Measurements from ENCODE around the gene GRIPAP1.

The GRIPAP1 gene

GRCh38 chrX:49037883-49038475, 35.9 kb upstream of the GRIPAP1 start:
- H3K9me3 ChIP-seq (ENCODE audit: control insufficient read depth in 5 of 5, low read length in 5 of 5), result no peaks in the 10 kb centered on the region
- peaks cover 0 to 38% (median 34%) of the 10 kb centered on the region in 5 donors for H3K4me1 ChIP-seq (ENCODE audit: control insufficient read depth in 5 of 5, insufficient read depth in 5 of 5, low read length in 5 of 5)
- H3K27ac ChIP-seq (ENCODE audit: low read depth, low read length), result peak overlapping the region; percentile 98
- no peak overlapping the region for H3K4me3 ChIP-seq (ENCODE audit: low read depth in 1 of 5, low read length in 5 of 5)
- peaks cover 0 to 7% (median 3%) of the 10 kb centered on the region in 5 donors for H3K27me3 ChIP-seq (ENCODE audit: control insufficient read depth in 5 of 5, insufficient read depth in 4 of 5, low read length in 5 of 5)
- peaks cover 0 to 50% (median 41%) of the 10 kb centered on the region in 5 donors for H3K36me3 ChIP-seq (ENCODE audit: control insufficient read depth in 5 of 5, insufficient read depth in 5 of 5, low read length in 5 of 5)
- no peak overlapping the region for H3K9ac ChIP-seq (ENCODE audit: low read length in 5 of 5)

DNA sequence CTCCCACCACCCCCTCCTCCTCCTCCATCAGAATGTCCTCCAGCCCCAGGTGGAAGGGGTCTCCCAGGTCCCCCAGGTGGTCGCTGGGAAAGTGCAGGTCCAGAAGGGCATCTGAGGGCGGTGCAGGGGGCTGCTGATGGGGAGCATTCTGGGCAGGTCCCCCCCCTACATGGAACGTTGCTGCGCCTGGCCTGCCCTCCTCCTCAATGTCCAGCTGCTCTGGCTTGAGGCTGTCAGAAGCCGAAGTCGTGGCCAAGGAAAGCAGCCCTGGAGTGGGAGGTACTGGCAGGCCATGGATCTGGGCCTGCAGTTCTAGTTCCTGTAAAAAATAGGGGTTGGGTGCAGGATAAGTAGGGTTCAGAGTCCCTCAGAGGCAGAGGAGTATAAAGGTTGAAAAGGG, 28.2 kb upstream of the GRIPAP1 start:
- Histone ChIP-seq H3K27ac (ENCODE audit: low read depth, low read length) (no peak overlapping the region), H3K4me3 (ENCODE audit: low read depth in 1 of 5, low read length in 5 of 5) (no peak overlapping the region), H3K36me3 (ENCODE audit: control insufficient read depth in 5 of 5, insufficient read depth in 5 of 5, low read length in 5 of 5) (peaks cover 0 to 46% (median 41%) of the 10 kb centered on the region in 5 donors), H3K4me1 (ENCODE audit: control insufficient read depth in 5 of 5, insufficient read depth in 5 of 5, low read length in 5 of 5) (peaks cover 0 to 22% (median 6%) of the 10 kb centered on the region in 5 donors), H3K27me3 (ENCODE audit: control insufficient read depth in 5 of 5, insufficient read depth in 4 of 5, low read length in 5 of 5) (peaks cover 0 to 11% (median 2%) of the 10 kb centered on the region in 5 donors), H3K9me3 (ENCODE audit: control insufficient read depth in 5 of 5, low read length in 5 of 5) (no peaks in the 10 kb centered on the region), H3K9ac (ENCODE audit: low read length in 5 of 5) (no peak overlapping the region)

- H3K27me3 ChIP-seq (ENCODE audit: control insufficient read depth in 5 of 5, insufficient read depth in 4 of 5, low read length in 5 of 5), result peaks cover 0 to 11% (median 2%) of the 10 kb centered on the region in 5 donors
- peaks cover 0 to 21% (median 6%) of the 10 kb centered on the region in 5 donors for H3K4me1 ChIP-seq (ENCODE audit: control insufficient read depth in 5 of 5, insufficient read depth in 5 of 5, low read length in 5 of 5)
- no peak overlapping the region for H3K9ac ChIP-seq (ENCODE audit: low read length in 5 of 5)
- H3K4me3 ChIP-seq (ENCODE audit: low read depth in 1 of 5, low read length in 5 of 5), result no peak overlapping the region
- H3K9me3 ChIP-seq (ENCODE audit: control insufficient read depth in 5 of 5, low read length in 5 of 5), result no peaks in the 10 kb centered on the region
- peaks cover 0 to 46% (median 41%) of the 10 kb centered on the region in 5 donors for H3K36me3 ChIP-seq (ENCODE audit: control insufficient read depth in 5 of 5, insufficient read depth in 5 of 5, low read length in 5 of 5)
- no peak overlapping the region for H3K27ac ChIP-seq (ENCODE audit: low read depth, low read length)
These were observed 27.8 kb upstream of the GRIPAP1 start for GRCh38 chrX:49029876-49030275.

GRCh38 chrX:49019599-49020249, 17.7 kb upstream of the GRIPAP1 start:
- no peak overlapping the region for H3K4me3 ChIP-seq (ENCODE audit: low read depth in 1 of 5, low read length in 5 of 5)
- peaks cover 0 to 4% (median 0%) of the 10 kb centered on the region in 5 donors for H3K36me3 ChIP-seq (ENCODE audit: control insufficient read depth in 5 of 5, insufficient read depth in 5 of 5, low read length in 5 of 5)
- no peak overlapping the region for H3K9ac ChIP-seq (ENCODE audit: low read length in 5 of 5)
- no peak overlapping the region for H3K27ac ChIP-seq (ENCODE audit: low read depth, low read length)
- H3K4me1 ChIP-seq (ENCODE audit: control insufficient read depth in 5 of 5, insufficient read depth in 5 of 5, low read length in 5 of 5), result peaks cover 0 to 7% (median 0%) of the 10 kb centered on the region in 5 donors
- H3K27me3 ChIP-seq (ENCODE audit: control insufficient read depth in 5 of 5, insufficient read depth in 4 of 5, low read length in 5 of 5), result peaks cover 0 to 2% (median 0%) of the 10 kb centered on the region in 5 donors
- peaks cover 0 to 2% (median 0%) of the 10 kb centered on the region in 5 donors for H3K9me3 ChIP-seq (ENCODE audit: control insufficient read depth in 5 of 5, low read length in 5 of 5)

DNA sequence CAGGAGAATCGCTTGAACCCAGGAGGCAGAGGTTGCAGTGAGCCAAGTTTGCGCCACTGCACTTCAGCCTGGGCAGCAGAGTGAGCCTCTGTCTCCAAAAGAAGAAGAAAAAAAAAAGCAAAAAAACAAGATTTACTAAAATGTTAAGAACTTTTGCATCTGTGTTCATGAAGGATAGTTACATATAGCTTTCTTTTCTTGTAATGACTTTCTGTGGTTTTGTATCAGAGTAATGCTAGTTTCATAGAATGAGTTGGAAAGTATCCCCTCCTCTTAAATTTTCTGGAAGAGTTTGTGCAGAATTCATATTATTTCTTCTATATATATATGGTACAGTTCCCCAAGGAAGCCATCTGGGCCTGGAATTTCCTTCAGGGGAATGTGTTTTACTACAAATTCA, 17.0 kb upstream of the GRIPAP1 start:
- Histone ChIP-seq H3K4me1 (ENCODE audit: control insufficient read depth in 5 of 5, insufficient read depth in 5 of 5, low read length in 5 of 5) (peaks cover 0 to 7% (median 0%) of the 10 kb centered on the region in 5 donors), H3K4me3 (ENCODE audit: low read depth in 1 of 5, low read length in 5 of 5) (no peak overlapping the region), H3K36me3 (ENCODE audit: control insufficient read depth in 5 of 5, insufficient read depth in 5 of 5, low read length in 5 of 5) (no peaks in the 10 kb centered on the region), H3K27ac (ENCODE audit: low read depth, low read length) (no peak overlapping the region), H3K9ac (ENCODE audit: low read length in 5 of 5) (no peak overlapping the region), H3K27me3 (ENCODE audit: control insufficient read depth in 5 of 5, insufficient read depth in 4 of 5, low read length in 5 of 5) (peaks cover 0 to 2% (median 0%) of the 10 kb centered on the region in 5 donors), H3K9me3 (ENCODE audit: control insufficient read depth in 5 of 5, low read length in 5 of 5) (no peaks in the 10 kb centered on the region)

DNA sequence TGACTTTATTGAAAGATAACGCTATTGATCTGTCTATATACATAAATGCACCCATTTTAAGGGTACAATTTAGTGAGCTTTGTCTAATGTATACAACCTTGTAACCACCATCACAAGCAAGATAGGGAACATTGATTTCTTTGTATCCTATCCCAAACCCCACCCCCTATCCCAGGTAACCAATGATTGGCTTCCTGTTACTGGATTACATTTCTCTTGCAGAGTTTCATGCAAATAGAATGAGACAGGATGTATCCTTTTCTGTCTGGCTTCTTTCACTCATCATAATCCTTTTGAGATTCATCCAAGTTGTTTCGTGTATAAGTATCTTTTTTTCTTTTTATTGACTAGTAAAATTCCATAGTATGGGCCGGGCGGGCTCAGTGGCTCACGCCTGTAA, 1.6 kb upstream of the GRIPAP1 start:
- Histone ChIP-seq H3K4me3 (ENCODE audit: low read depth in 1 of 5, low read length in 5 of 5) (no peak overlapping the region), H3K9me3 (ENCODE audit: control insufficient read depth in 5 of 5, low read length in 5 of 5) (peaks cover 0 to 7% (median 0%) of the 10 kb centered on the region in 5 donors), H3K9ac (ENCODE audit: low read length in 5 of 5) (no peak overlapping the region), H3K27me3 (ENCODE audit: control insufficient read depth in 5 of 5, insufficient read depth in 4 of 5, low read length in 5 of 5) (no peaks in the 10 kb centered on the region), H3K27ac (ENCODE audit: low read depth, low read length) (no peak overlapping the region), H3K36me3 (ENCODE audit: control insufficient read depth in 5 of 5, insufficient read depth in 5 of 5, low read length in 5 of 5) (peaks cover 0 to 6% (median under 1%) of the 10 kb centered on the region in 5 donors), H3K4me1 (ENCODE audit: control insufficient read depth in 5 of 5, insufficient read depth in 5 of 5, low read length in 5 of 5) (peaks cover 0 to 12% (median 9%) of the 10 kb centered on the region in 5 donors)

DNA sequence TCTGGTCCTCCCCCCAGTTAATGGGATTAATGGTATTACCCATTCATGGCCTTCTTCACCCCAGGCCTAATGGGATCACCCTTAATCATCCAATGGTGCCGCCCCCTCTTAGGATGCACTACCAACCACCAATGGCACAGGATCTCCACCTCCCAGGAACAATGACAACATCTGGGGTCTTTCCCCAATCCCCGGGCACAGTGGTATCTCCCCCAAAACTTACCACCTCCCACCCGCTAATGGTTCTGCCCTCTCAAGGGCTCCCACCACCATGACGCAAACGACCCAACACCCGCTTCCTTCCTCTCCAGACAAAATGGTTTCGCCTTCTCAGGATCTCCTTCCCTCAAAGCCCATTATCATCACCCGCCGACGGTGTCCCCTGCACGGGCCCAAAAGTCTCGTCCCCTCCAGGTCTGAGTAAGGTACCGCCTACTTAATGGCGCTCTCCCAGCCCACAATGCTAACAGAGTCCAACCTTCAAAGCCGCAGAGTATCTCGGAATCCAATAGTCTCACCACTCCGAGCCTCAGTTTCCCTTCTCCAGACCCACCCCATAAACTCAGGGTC, 458 bp downstream of the GRIPAP1 start:
- peaks cover 0 to 3% (median 0%) of the 10 kb centered on the region in 5 donors for H3K27me3 ChIP-seq (ENCODE audit: control insufficient read depth in 5 of 5, insufficient read depth in 4 of 5, low read length in 5 of 5)
- peak overlapping the region in 4 of 5 donors; percentile 64 to 83 (median 68) for H3K9ac ChIP-seq (ENCODE audit: low read length in 5 of 5)
- peaks cover 2 to 21% (median 13%) of the 10 kb centered on the region in 5 donors for H3K36me3 ChIP-seq (ENCODE audit: control insufficient read depth in 5 of 5, insufficient read depth in 5 of 5, low read length in 5 of 5)
- H3K27ac ChIP-seq (ENCODE audit: low read depth, low read length), result peak overlapping the region; percentile 84
- H3K9me3 ChIP-seq (ENCODE audit: control insufficient read depth in 5 of 5, low read length in 5 of 5), result peaks cover 0 to 7% (median 3%) of the 10 kb centered on the region in 5 donors
- H3K4me3 ChIP-seq (ENCODE audit: low read depth in 1 of 5, low read length in 5 of 5), result peak overlapping the region; percentile 73 to 94 (median 77)
- H3K4me1 ChIP-seq (ENCODE audit: control insufficient read depth in 5 of 5, insufficient read depth in 5 of 5, low read length in 5 of 5), result peaks cover 0 to 12% (median 9%) of the 10 kb centered on the region in 5 donors

- H3K36me3 ChIP-seq (ENCODE audit: control insufficient read depth in 5 of 5, insufficient read depth in 5 of 5, low read length in 5 of 5), result peaks cover 2 to 27% (median 16%) of the 10 kb centered on the region in 5 donors
- peaks cover 0 to 7% (median 3%) of the 10 kb centered on the region in 5 donors for H3K9me3 ChIP-seq (ENCODE audit: control insufficient read depth in 5 of 5, low read length in 5 of 5)
- H3K9ac ChIP-seq (ENCODE audit: low read length in 5 of 5), result no peak overlapping the region
- H3K4me1 ChIP-seq (ENCODE audit: control insufficient read depth in 5 of 5, insufficient read depth in 5 of 5, low read length in 5 of 5), result peaks cover 0 to 12% (median 9%) of the 10 kb centered on the region in 5 donors
- peaks cover 0 to 3% (median 0%) of the 10 kb centered on the region in 5 donors for H3K27me3 ChIP-seq (ENCODE audit: control insufficient read depth in 5 of 5, insufficient read depth in 4 of 5, low read length in 5 of 5)
- H3K4me3 ChIP-seq (ENCODE audit: low read depth in 1 of 5, low read length in 5 of 5), result peak overlapping the region in 2 of 5 donors; percentile 19 to 25
- H3K27ac ChIP-seq (ENCODE audit: low read depth, low read length), result no peak overlapping the region
These were observed 1.4 kb downstream of the GRIPAP1 start for GRCh38 chrX:49000636-49001035.

DNA sequence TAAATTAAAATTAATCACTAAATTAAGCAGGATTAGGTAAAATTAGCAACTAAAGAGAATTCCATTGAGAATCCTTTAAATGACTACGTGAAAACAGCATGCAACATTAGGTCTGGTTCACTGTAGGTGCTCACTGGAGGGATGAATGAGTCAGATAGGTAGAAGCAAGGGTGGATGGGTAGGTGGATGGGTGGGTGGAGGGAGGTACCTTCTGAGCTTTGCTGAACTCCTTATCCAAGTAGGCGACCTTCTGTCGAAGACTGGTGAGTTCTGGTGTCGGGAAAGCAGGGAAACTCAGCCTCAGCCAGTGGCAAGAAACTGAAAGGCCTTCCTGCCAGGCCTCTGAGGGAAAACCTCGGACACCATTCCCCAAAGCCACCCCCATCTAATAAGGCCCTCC, 3.0 kb downstream of the GRIPAP1 start:
- H3K36me3 ChIP-seq (ENCODE audit: control insufficient read depth in 5 of 5, insufficient read depth in 5 of 5, low read length in 5 of 5), result peaks cover 2 to 32% (median 19%) of the 10 kb centered on the region in 5 donors
- H3K9ac ChIP-seq (ENCODE audit: low read length in 5 of 5), result no peak overlapping the region
- H3K9me3 ChIP-seq (ENCODE audit: control insufficient read depth in 5 of 5, low read length in 5 of 5), result peaks cover 0 to 7% (median 3%) of the 10 kb centered on the region in 5 donors
- H3K27me3 ChIP-seq (ENCODE audit: control insufficient read depth in 5 of 5, insufficient read depth in 4 of 5, low read length in 5 of 5), result peaks cover 0 to 3% (median 0%) of the 10 kb centered on the region in 5 donors
- H3K4me3 ChIP-seq (ENCODE audit: low read depth in 1 of 5, low read length in 5 of 5), result no peak overlapping the region
- H3K27ac ChIP-seq (ENCODE audit: low read depth, low read length), result no peak overlapping the region
- peaks cover 0 to 12% (median 9%) of the 10 kb centered on the region in 5 donors for H3K4me1 ChIP-seq (ENCODE audit: control insufficient read depth in 5 of 5, insufficient read depth in 5 of 5, low read length in 5 of 5)

DNA sequence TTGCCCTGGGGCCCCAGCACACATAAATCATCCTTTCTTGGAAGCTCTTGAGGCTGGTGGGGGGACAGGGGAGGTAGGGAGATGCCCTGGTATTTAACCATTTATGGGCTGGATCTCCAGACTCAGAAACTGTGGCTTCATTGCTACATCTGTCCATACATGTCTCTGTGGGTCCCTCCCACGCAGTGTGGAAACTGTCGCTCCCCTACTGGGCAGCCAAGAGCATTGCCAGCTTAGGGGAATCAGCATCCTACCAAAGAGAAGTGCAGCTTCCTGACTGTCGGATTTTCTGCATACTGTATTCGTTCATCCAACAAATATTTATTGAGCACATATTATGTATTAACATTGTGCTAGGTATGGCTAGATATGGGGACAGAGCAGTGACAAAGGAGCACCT, 3.7 kb downstream of the GRIPAP1 start:
- Histone ChIP-seq H3K36me3 (ENCODE audit: control insufficient read depth in 5 of 5, insufficient read depth in 5 of 5, low read length in 5 of 5) (peaks cover 2 to 35% (median 21%) of the 10 kb centered on the region in 5 donors), H3K27me3 (ENCODE audit: control insufficient read depth in 5 of 5, insufficient read depth in 4 of 5, low read length in 5 of 5) (peaks cover 0 to 3% (median 0%) of the 10 kb centered on the region in 5 donors), H3K27ac (ENCODE audit: low read depth, low read length) (no peak overlapping the region), H3K4me3 (ENCODE audit: low read depth in 1 of 5, low read length in 5 of 5) (no peak overlapping the region), H3K9me3 (ENCODE audit: control insufficient read depth in 5 of 5, low read length in 5 of 5) (peaks cover 0 to 7% (median 3%) of the 10 kb centered on the region in 5 donors), H3K9ac (ENCODE audit: low read length in 5 of 5) (no peak overlapping the region), H3K4me1 (ENCODE audit: control insufficient read depth in 5 of 5, insufficient read depth in 5 of 5, low read length in 5 of 5) (peaks cover 0 to 12% (median 9%) of the 10 kb centered on the region in 5 donors)
